ENCODE data around the gene DCPS. TPM values are rescaled to one million over a fixed set of nuclear protein-coding genes. Genes with fewer than 3 reads are reported as not detected.

Gene DCPS
- polyA plus RNA-seq, 1 of the 3 experiments (the other 2 are of a cell fraction) = 48.1 TPM

DNA sequence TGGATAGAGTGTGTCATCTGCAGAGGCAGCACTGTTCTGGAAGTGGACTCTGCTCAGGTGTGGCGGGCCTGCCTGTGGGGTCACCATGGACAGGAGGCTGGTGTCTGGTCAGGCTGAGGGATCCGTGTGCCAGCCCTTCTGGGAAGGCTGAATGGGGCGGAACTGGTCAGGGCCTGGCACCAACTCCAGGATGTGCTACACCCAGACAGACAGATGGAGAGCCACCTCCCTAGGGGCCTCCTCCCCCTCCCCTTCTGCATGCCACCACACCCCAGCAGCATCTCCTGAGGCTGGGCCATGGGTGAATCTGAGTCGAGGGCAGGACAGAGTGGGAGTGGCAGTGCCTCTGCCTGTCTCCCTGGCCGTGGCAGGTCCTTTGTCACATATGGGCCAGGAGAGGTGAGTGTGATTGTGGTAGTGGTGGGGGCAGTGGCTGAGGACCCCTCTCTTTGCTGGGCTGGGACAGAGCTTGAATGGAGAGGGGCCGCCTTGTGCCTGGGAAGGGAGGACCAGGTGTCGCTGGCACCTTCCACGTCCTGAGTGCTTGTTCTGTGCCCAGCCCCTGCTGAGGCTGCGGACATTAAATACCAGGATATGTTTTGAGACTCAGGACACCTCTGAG, 80.7 kb downstream of the DCPS start (continued):
- TF ChIP-seq, protein P1, sequence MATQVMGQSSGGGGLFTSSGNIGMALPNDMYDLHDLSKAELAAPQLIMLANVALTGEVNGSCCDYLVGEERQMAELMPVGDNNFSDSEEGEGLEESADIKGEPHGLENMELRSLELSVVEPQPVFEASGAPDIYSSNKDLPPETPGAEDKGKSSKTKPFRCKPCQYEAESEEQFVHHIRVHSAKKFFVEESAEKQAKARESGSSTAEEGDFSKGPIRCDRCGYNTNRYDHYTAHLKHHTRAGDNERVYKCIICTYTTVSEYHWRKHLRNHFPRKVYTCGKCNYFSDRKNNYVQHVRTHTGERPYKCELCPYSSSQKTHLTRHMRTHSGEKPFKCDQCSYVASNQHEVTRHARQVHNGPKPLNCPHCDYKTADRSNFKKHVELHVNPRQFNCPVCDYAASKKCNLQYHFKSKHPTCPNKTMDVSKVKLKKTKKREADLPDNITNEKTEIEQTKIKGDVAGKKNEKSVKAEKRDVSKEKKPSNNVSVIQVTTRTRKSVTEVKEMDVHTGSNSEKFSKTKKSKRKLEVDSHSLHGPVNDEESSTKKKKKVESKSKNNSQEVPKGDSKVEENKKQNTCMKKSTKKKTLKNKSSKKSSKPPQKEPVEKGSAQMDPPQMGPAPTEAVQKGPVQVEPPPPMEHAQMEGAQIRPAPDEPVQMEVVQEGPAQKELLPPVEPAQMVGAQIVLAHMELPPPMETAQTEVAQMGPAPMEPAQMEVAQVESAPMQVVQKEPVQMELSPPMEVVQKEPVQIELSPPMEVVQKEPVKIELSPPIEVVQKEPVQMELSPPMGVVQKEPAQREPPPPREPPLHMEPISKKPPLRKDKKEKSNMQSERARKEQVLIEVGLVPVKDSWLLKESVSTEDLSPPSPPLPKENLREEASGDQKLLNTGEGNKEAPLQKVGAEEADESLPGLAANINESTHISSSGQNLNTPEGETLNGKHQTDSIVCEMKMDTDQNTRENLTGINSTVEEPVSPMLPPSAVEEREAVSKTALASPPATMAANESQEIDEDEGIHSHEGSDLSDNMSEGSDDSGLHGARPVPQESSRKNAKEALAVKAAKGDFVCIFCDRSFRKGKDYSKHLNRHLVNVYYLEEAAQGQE (IDR thresholded peaks at IDR 0.05; ENCODE audit: low read depth, low read length) = no peak
- TF ChIP-seq NRF1 (IDR thresholded peaks at IDR 0.05; ENCODE audit: low read depth, low read length) = no peak

DNA sequence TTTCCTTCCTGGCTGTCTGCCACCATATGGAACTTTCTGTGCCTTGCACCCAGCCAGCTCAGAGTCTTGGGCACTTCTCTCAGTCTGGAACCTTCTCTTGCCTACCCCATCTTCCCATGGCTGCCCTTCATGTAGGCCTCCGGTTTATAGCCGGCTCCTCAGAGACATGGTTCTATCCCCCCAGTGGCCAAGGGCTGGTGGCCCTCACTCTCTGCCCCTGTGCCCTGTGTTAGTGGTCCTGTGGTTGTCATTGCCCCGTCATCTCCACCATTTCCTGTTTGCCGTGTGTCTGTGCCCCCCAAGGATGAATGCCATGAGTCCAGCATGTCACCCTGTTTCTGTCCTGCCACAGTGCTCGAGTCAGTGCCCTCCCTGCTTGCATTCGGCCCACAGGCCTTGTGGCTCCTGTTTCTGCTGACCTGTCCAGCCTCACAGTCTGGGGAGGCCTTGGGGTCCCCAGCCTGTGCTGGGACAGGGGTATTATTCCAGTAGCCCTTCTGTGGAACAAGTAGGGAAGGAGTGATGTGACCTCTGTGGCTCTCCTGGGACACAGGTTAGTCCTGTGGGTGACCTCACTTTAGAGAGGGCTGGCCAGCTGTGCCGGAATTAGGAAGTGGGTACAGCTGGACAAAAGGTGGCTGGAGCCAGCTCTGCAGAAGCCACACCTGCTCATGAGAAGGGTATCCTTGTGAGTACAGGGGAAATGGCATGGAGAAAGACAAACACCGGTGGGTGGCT, 82.3 kb downstream of the DCPS start:
- CTCF ChIA-PET = interaction anchor here (1.2 kb wide), 1 partner anchor 75 kb away, joined by 4 read pairs; no protein-coding TSS in a partner anchor
- no peak overlapping the region; a peak in 1 of 4 replicates for H3K27ac ChIP-seq (ENCODE audit: low read depth in 2 of 2, low read length in 1 of 2)
- POLR2A ChIA-PET = no interaction called here
- H3K4me2 ChIP-seq = no peak overlapping the region
- no peak overlapping the region for H3K4me3 ChIP-seq (ENCODE audit: low read depth in 2 of 2, low read length in 1 of 2)
- H3K9ac ChIP-seq = no peak overlapping the region
- peaks cover 18% of the 10 kb centered on the region; the same call in 1 of the 2 replicates for H3K79me2 ChIP-seq (ENCODE audit: insufficient read depth)
- no peaks in the 10 kb centered on the region for H3K36me3 ChIP-seq (replicated peaks in 1 of 2; ENCODE audit: control insufficient read depth in 1 of 2, insufficient read depth in 2 of 2, low read length in 1 of 2)
- H3F3A ChIP-seq (replicated peaks; ENCODE audit: insufficient read depth) = no peaks in the 10 kb centered on the region
- TF ChIP-seq SIN3A (IDR thresholded peaks at IDR 0.05; ENCODE audit: borderline replicate concordance, low read depth, low read length) (no peak), EP300 (IDR thresholded peaks at IDR 0.05; ENCODE audit: borderline replicate concordance in 1 of 2, low read depth in 1 of 2, low read length in 1 of 2) (no peak), NRF1 (IDR thresholded peaks at IDR 0.05; ENCODE audit: low read depth, low read length) (no peak), RFX5 (IDR thresholded peaks at IDR 0.05; ENCODE audit: low read length) (no peak), ELF1 (IDR thresholded peaks at IDR 0.05) (no peak), POLR2AphosphoS5 (IDR thresholded peaks at IDR 0.05; ENCODE audit: low read depth, low read length) (no peak), GATA2 (CRISPR knock-in tag; IDR thresholded peaks at IDR 0.05) (no peak), FOXJ3 (CRISPR knock-in tag; IDR thresholded peaks at IDR 0.05) (no peak), CHD2 (IDR thresholded peaks at IDR 0.05; ENCODE audit: low read length, partially characterized antibody) (no peak), SMC3 (IDR thresholded peaks at IDR 0.05; ENCODE audit: low read depth, low read length) (no peak), TAF1 (IDR thresholded peaks at IDR 0.05; ENCODE audit: borderline replicate concordance, low read depth, low read length) (no peak), RXRA (IDR thresholded peaks at IDR 0.05; ENCODE audit: borderline replicate concordance, low read depth) (no peak), FOXM1 (IDR thresholded peaks at IDR 0.05; ENCODE audit: low read depth) (no peak), TEAD4 (IDR thresholded peaks at IDR 0.05; ENCODE audit: borderline replicate concordance, insufficient read depth) (no peak), RAD21 (IDR thresholded peaks at IDR 0.05; ENCODE audit: low read length) (no peak), TCF12 (IDR thresholded peaks at IDR 0.05) (no peak)
- TF ChIP-seq, protein P2, sequence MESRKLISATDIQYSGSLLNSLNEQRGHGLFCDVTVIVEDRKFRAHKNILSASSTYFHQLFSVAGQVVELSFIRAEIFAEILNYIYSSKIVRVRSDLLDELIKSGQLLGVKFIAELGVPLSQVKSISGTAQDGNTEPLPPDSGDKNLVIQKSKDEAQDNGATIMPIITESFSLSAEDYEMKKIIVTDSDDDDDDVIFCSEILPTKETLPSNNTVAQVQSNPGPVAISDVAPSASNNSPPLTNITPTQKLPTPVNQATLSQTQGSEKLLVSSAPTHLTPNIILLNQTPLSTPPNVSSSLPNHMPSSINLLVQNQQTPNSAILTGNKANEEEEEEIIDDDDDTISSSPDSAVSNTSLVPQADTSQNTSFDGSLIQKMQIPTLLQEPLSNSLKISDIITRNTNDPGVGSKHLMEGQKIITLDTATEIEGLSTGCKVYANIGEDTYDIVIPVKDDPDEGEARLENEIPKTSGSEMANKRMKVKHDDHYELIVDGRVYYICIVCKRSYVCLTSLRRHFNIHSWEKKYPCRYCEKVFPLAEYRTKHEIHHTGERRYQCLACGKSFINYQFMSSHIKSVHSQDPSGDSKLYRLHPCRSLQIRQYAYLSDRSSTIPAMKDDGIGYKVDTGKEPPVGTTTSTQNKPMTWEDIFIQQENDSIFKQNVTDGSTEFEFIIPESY (IDR thresholded peaks at IDR 0.05; ENCODE audit: borderline replicate concordance, low read depth) = no peak
- TF ChIP-seq, protein P3, sequence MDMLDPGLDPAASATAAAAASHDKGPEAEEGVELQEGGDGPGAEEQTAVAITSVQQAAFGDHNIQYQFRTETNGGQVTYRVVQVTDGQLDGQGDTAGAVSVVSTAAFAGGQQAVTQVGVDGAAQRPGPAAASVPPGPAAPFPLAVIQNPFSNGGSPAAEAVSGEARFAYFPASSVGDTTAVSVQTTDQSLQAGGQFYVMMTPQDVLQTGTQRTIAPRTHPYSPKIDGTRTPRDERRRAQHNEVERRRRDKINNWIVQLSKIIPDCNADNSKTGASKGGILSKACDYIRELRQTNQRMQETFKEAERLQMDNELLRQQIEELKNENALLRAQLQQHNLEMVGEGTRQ (IDR thresholded peaks at IDR 0.05; ENCODE audit: borderline replicate concordance, low read depth, low read length) = no peak
- TF ChIP-seq, protein P4, sequence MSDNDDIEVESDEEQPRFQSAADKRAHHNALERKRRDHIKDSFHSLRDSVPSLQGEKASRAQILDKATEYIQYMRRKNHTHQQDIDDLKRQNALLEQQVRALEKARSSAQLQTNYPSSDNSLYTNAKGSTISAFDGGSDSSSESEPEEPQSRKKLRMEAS (IDR thresholded peaks at IDR 0.05; ENCODE audit: low read depth) = no peak
- no peak for DNase-seq
- H3K4me1 ChIP-seq (ENCODE audit: control insufficient read depth in 1 of 2, insufficient read depth in 2 of 2, low read depth in 1 of 2, low read length in 1 of 2) = peaks cover 0 to 26% of the 10 kb centered on the region in 2 experiments; a peak in 1 of 4 replicates
- WGBS (ENCODE audit: low lambda C conversion rate) = 89% methylated on average over 6 of the region's 8 CpGs
- no peaks in the 10 kb centered on the region for H4K20me1 ChIP-seq (ENCODE audit: insufficient read depth)
- H2AFZ ChIP-seq (ENCODE audit: low read depth) = no peak overlapping the region
- no peaks in the 10 kb centered on the region for H3K27me3 ChIP-seq (ENCODE audit: insufficient read depth)
- no peaks in the 10 kb centered on the region for H3K9me3 ChIP-seq
- no peaks in the 10 kb centered on the region for H3K9me2 ChIP-seq

Measured in SK-N-SH (cell line).